ENCODE results near the gene ITGA11. TPM values are rescaled to one million over a fixed set of nuclear protein-coding genes. Genes with fewer than 3 reads are reported as not detected.

Gene ITGA11
- total and polyA plus RNA-seq, 2 of the 13 experiments (the other 11 are each of a cell fraction or from before 2014, with no cell fraction given), result not detected

- ChIA-PET POLR2A (no interaction called here), CTCF (ENCODE audit: low intra/inter-chr PET ratio, low total read pairs) (no interaction called here)
- Histone ChIP-seq H3K4me3 (replicated peaks in 1 of 3; ENCODE audit: insufficient read depth in 1 of 3, low read depth in 2 of 3, low read length in 3 of 3) (no peak overlapping the region), H4K20me1 (ENCODE audit: insufficient read depth, low read length) (no peaks in the 10 kb centered on the region), H3K4me2 (ENCODE audit: low read depth, low read length) (no peak overlapping the region), H3K27ac (ENCODE audit: extremely low read length, insufficient read depth, low read length) (no peak overlapping the region), H3K36me3 (replicated peaks in 1 of 2; ENCODE audit: control insufficient read depth in 1 of 2, insufficient read depth in 2 of 2, low read length in 2 of 2) (no peaks in the 10 kb centered on the region), H2AFZ (ENCODE audit: low read length) (no peak overlapping the region), H3K4me1 (ENCODE audit: insufficient read depth, low read length) (no peaks in the 10 kb centered on the region), H3K27me3 (ENCODE audit: control insufficient read depth in 1 of 2, insufficient read depth in 2 of 2, low read length in 2 of 2) (peaks cover 4 to 47% of the 10 kb centered on the region in 2 experiments; a peak in 4 of 5 replicates), H3K9ac (ENCODE audit: insufficient read depth, low read depth, low read length) (no peak overlapping the region), H3K9me3 (ENCODE audit: low read length) (no peaks in the 10 kb centered on the region), H3K79me2 (ENCODE audit: insufficient read depth, low read length) (no peaks in the 10 kb centered on the region)
- no peak for DNase-seq (ENCODE audit: low spot score)
- ATAC-seq, result no peak
- TF ChIP-seq ELF1 (CRISPR knock-in tag; IDR thresholded peaks at IDR 0.05) (no peak), ZNF850 (CRISPR knock-in tag; conservative IDR thresholded peaks at IDR 0.05) (no peak), ZBTB20 (CRISPR knock-in tag; IDR thresholded peaks at IDR 0.05; ENCODE audit: borderline replicate concordance, low read depth) (no peak), RORA (CRISPR knock-in tag; IDR thresholded peaks at IDR 0.05) (no peak), DNMT1 (CRISPR knock-in tag; IDR thresholded peaks at IDR 0.05) (no peak), ZNF713 (CRISPR knock-in tag; IDR thresholded peaks at IDR 0.05) (no peak), KDM5B (CRISPR knock-in tag; IDR thresholded peaks at IDR 0.05; ENCODE audit: borderline replicate concordance) (no peak), ZNF646 (CRISPR knock-in tag; IDR thresholded peaks at IDR 0.05) (no peak), HNRNPUL1 (IDR thresholded peaks at IDR 0.05; ENCODE audit: low read depth, low read length) (no peak), ZNF296 (CRISPR knock-in tag; conservative IDR thresholded peaks at IDR 0.05) (no peak), SP4 (CRISPR knock-in tag; IDR thresholded peaks at IDR 0.05) (no peak), KDM1A (CRISPR knock-in tag; IDR thresholded peaks at IDR 0.05) (no peak), ZBTB21 (CRISPR knock-in tag; IDR thresholded peaks at IDR 0.05) (no peak), XBP1 (CRISPR knock-in tag; IDR thresholded peaks at IDR 0.05) (no peak), ZNF235 (CRISPR knock-in tag; IDR thresholded peaks at IDR 0.05; ENCODE audit: borderline replicate concordance) (no peak)
- intact Hi-C loops (cut with micrococcal nuclease; ENCODE audit: unreplicated experiment) (no loop called here), in situ Hi-C loops (cut with HindIII; ENCODE audit: extremely low pct_ligation_motif_present, low pct_unique_long_range_greater_than_20kb) (no loop called here)
- BruUV-seq (replicated peaks), result no TSS peak
- 57% methylated on average over 3 of the region's 5 CpGs for WGBS (ENCODE audit: low lambda C conversion rate)
- FAIRE-seq, result no peak
These were observed 2.1 kb downstream of the ITGA11 start for GRCh38 chr15:68429691-68430470.
